ENCODE results near the gene PCDHGC4.

PCDHGC4 gene

DNA sequence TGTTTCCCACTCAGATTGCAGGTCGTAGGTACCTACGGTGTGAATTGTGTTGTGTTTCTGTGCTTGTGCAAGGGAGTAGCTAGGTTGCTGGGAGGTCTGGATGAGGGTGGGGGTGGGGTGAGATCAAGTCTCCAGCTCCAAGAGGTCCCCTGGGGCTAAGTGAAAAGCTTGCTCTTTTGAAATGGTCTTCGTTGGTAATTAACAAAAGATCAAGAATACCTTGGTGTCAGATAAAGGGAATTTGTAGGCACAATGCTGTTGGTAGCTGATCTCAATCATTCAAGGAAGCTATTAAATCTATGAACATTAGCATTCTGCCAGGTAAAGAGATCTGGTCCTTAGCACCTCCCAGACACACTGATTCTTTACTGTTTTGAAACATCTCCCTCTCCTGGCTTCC, 928 bp upstream of the PCDHGC4 start:
- no peak overlapping the region for H2BK12ac ChIP-seq (ENCODE audit: low read length in 2 of 2)
- H4K8ac ChIP-seq (ENCODE audit: low read length), result no peak overlapping the region
- H4K91ac ChIP-seq (ENCODE audit: low read length), result no peak overlapping the region
- no peak overlapping the region for H2BK5ac ChIP-seq (ENCODE audit: low read depth, low read length, poor library complexity, severe bottlenecking)
- H2BK15ac ChIP-seq (ENCODE audit: low read depth, poor library complexity, severe bottlenecking), result no peak overlapping the region
- DNase-seq, result no peak
- H2BK120ac ChIP-seq (ENCODE audit: low read depth, low read length), result no peak overlapping the region
- H3K36me3 ChIP-seq (ENCODE audit: control insufficient read depth in 1 of 2, insufficient read depth in 2 of 2, low read depth in 1 of 2, low read length in 2 of 2), result peaks cover 32 to 52% of the 10 kb centered on the region in 2 experiments
- H3K27me3 ChIP-seq (ENCODE audit: control insufficient read depth in 1 of 2, insufficient read depth in 1 of 2, low read length in 2 of 2), result no peaks in the 10 kb centered on the region
- H3K4me1 ChIP-seq (ENCODE audit: control insufficient read depth, insufficient read depth, low read depth, low read length), result peaks cover 18% of the 10 kb centered on the region
- H3K23ac ChIP-seq (ENCODE audit: low read length in 2 of 2), result no peak overlapping the region
- no peak overlapping the region for H2AK5ac ChIP-seq (ENCODE audit: low read length, severe bottlenecking)
- H3K4me2 ChIP-seq (ENCODE audit: low read length, poor library complexity, severe bottlenecking), result peak overlapping the region; percentile 21
- no peaks in the 10 kb centered on the region for H3K9me3 ChIP-seq (ENCODE audit: control insufficient read depth, low read length)
- H3K4me3 ChIP-seq (ENCODE audit: insufficient read depth in 1 of 2, low read depth in 1 of 2, low read length in 2 of 2), result peak overlapping the region in 1 of 2 experiments; percentile 58
- H3K9ac ChIP-seq (ENCODE audit: low read length), result peak overlapping the region; percentile 34
- peaks cover 37% of the 10 kb centered on the region for H3K79me1 ChIP-seq (replicated peaks; ENCODE audit: low read length, poor library complexity, severe bottlenecking)
- no peak overlapping the region for H3K18ac ChIP-seq (ENCODE audit: low read depth in 1 of 2, low read length in 2 of 2)
- H3K4ac ChIP-seq (ENCODE audit: low read depth in 1 of 2, low read length in 2 of 2), result no peak overlapping the region
- no peak overlapping the region for H3K27ac ChIP-seq (ENCODE audit: low read length, poor library complexity, severe bottlenecking)
- no peak overlapping the region for H2AFZ ChIP-seq (ENCODE audit: low read depth, low read length)
- WGBS, result 24% methylated on average over 2 of the region's 3 CpGs
- H3K14ac ChIP-seq (ENCODE audit: low read length in 2 of 2), result no peak overlapping the region

DNA sequence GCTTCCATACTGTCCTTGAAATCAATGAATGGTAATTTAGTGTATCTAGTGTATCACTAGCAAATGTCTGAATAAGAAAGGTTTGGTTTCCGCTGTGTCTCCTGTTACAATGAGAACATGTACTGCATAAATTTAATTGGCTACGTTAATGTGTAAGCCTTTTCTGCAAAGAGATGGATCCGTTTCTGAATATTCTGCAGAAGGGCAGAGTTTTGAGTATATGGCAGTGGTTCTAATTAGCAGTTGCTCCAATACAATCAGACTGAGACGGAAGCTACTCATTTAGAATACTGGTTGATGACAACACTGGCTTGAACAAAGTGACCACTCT, 555 bp upstream of the PCDHGC4 start:
- no peak overlapping the region for H2AFZ ChIP-seq (ENCODE audit: low read depth, low read length)
- H3K27ac ChIP-seq (ENCODE audit: low read length, poor library complexity, severe bottlenecking), result peak overlapping the region; percentile 10
- no peak overlapping the region for H3K23ac ChIP-seq (ENCODE audit: low read length in 2 of 2)
- no peak for DNase-seq
- peak overlapping the region; percentile 34 for H3K9ac ChIP-seq (ENCODE audit: low read length)
- H2BK15ac ChIP-seq (ENCODE audit: low read depth, poor library complexity, severe bottlenecking), result no peak overlapping the region
- H3K36me3 ChIP-seq (ENCODE audit: control insufficient read depth in 1 of 2, insufficient read depth in 2 of 2, low read depth in 1 of 2, low read length in 2 of 2), result peaks cover 32 to 50% of the 10 kb centered on the region in 2 experiments
- H3K4ac ChIP-seq (ENCODE audit: low read depth in 1 of 2, low read length in 2 of 2), result no peak overlapping the region
- H4K91ac ChIP-seq (ENCODE audit: low read length), result no peak overlapping the region
- WGBS, result 22% methylated on average over 4 of the region's 4 CpGs
- H3K9me3 ChIP-seq (ENCODE audit: control insufficient read depth, low read length), result no peaks in the 10 kb centered on the region
- no peak overlapping the region for H3K14ac ChIP-seq (ENCODE audit: low read length in 2 of 2)
- no peak overlapping the region for H2AK5ac ChIP-seq (ENCODE audit: low read length, severe bottlenecking)
- H2BK5ac ChIP-seq (ENCODE audit: low read depth, low read length, poor library complexity, severe bottlenecking), result no peak overlapping the region
- peak overlapping the region; percentile 18 for H3K4me2 ChIP-seq (ENCODE audit: low read length, poor library complexity, severe bottlenecking)
- H2BK120ac ChIP-seq (ENCODE audit: low read depth, low read length), result no peak overlapping the region
- H3K4me3 ChIP-seq (ENCODE audit: insufficient read depth in 1 of 2, low read depth in 1 of 2, low read length in 2 of 2), result peak overlapping the region; percentile 14 to 58
- H3K79me1 ChIP-seq (replicated peaks; ENCODE audit: low read length, poor library complexity, severe bottlenecking), result peaks cover 35% of the 10 kb centered on the region
- H2BK12ac ChIP-seq (ENCODE audit: low read length in 2 of 2), result no peak overlapping the region
- H3K27me3 ChIP-seq (ENCODE audit: control insufficient read depth in 1 of 2, insufficient read depth in 1 of 2, low read length in 2 of 2), result no peaks in the 10 kb centered on the region
- H3K18ac ChIP-seq (ENCODE audit: low read depth in 1 of 2, low read length in 2 of 2), result no peak overlapping the region
- H3K4me1 ChIP-seq (ENCODE audit: control insufficient read depth, insufficient read depth, low read depth, low read length), result peaks cover 20% of the 10 kb centered on the region
- no peak overlapping the region for H4K8ac ChIP-seq (ENCODE audit: low read length)

DNA sequence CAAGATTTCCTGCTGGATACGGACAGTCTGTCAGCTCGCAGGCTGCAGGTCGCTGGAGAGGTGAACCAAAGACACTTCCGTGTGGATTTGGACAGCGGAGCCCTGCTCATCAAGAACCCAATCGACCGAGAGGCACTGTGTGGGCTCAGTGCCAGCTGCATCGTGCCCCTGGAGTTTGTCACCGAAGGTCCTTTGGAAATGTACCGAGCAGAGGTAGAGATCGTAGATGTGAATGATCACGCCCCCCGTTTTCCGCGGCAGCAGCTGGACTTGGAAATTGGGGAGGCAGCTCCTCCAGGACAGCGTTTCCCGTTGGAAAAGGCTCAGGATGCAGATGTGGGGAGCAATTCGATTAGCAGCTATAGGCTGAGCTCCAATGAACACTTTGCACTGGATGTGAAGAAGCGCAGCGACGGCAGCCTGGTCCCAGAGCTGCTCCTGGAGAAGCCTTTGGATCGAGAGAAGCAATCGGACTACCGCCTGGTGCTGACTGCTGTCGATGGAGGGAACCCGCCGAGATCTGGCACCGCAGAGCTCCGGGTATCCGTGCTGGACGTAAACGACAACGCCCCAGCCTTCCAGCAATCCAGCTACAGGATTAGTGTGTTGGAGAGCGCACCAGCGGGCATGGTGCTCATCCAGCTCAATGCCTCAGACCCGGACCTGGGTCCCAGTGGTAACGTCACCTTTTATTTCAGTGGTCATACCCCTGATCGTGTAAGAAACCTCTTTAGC, 658 bp downstream of the PCDHGC4 start:
- Histone ChIP-seq H3K23ac (ENCODE audit: low read length in 2 of 2) (no peak overlapping the region), H2BK120ac (ENCODE audit: low read depth, low read length) (no peak overlapping the region), H3K18ac (ENCODE audit: low read depth in 1 of 2, low read length in 2 of 2) (no peak overlapping the region), H3K4me2 (ENCODE audit: low read length, poor library complexity, severe bottlenecking) (peak overlapping the region; percentile 71), H3K4me1 (ENCODE audit: control insufficient read depth, insufficient read depth, low read depth, low read length) (peaks cover 25% of the 10 kb centered on the region), H3K27ac (ENCODE audit: low read length, poor library complexity, severe bottlenecking) (no peak overlapping the region), H3K4ac (ENCODE audit: low read depth in 1 of 2, low read length in 2 of 2) (no peak overlapping the region), H2BK5ac (ENCODE audit: low read depth, low read length, poor library complexity, severe bottlenecking) (no peak overlapping the region), H3K79me1 (replicated peaks; ENCODE audit: low read length, poor library complexity, severe bottlenecking) (peaks cover 35% of the 10 kb centered on the region), H2AK5ac (ENCODE audit: low read length, severe bottlenecking) (no peak overlapping the region), H3K9me3 (ENCODE audit: control insufficient read depth, low read length) (no peaks in the 10 kb centered on the region), H4K91ac (ENCODE audit: low read length) (no peak overlapping the region), H3K36me3 (ENCODE audit: control insufficient read depth in 1 of 2, insufficient read depth in 2 of 2, low read depth in 1 of 2, low read length in 2 of 2) (peaks cover 42 to 47% of the 10 kb centered on the region in 2 experiments), H2BK15ac (ENCODE audit: low read depth, poor library complexity, severe bottlenecking) (no peak overlapping the region), H3K4me3 (ENCODE audit: insufficient read depth in 1 of 2, low read depth in 1 of 2, low read length in 2 of 2) (peak overlapping the region in 1 of 2 experiments; percentile 58), H2AFZ (ENCODE audit: low read depth, low read length) (no peak overlapping the region), H3K14ac (ENCODE audit: low read length in 2 of 2) (no peak overlapping the region), H4K8ac (ENCODE audit: low read length) (peak overlapping the region; percentile 23), H3K27me3 (ENCODE audit: control insufficient read depth in 1 of 2, insufficient read depth in 1 of 2, low read length in 2 of 2) (no peaks in the 10 kb centered on the region), H2BK12ac (ENCODE audit: low read length in 2 of 2) (no peak overlapping the region), H3K9ac (ENCODE audit: low read length) (peak overlapping the region; percentile 34)
- no peak for DNase-seq
- WGBS, result 63% methylated on average over 36 of the region's 38 CpGs

DNA sequence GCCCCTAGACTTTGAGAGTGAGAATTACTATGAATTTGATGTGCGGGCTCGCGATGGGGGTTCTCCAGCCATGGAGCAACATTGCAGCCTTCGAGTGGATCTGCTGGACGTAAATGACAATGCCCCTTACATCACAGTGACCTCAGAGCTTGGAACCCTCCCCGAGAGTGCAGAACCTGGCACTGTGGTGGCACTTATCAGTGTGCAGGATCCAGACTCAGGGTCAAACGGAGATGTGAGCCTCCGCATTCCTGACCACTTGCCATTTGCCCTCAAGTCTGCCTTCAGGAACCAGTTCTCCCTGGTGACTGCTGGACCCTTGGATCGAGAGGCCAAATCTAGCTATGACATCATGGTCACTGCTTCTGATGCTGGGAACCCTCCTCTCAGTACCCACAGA, 1.3 kb downstream of the PCDHGC4 start:
- no peak overlapping the region for H3K18ac ChIP-seq (ENCODE audit: low read depth in 1 of 2, low read length in 2 of 2)
- H3K4ac ChIP-seq (ENCODE audit: low read depth in 1 of 2, low read length in 2 of 2), result no peak overlapping the region
- no peaks in the 10 kb centered on the region for H3K9me3 ChIP-seq (ENCODE audit: control insufficient read depth, low read length)
- H2BK5ac ChIP-seq (ENCODE audit: low read depth, low read length, poor library complexity, severe bottlenecking), result no peak overlapping the region
- no peak for DNase-seq
- H3K14ac ChIP-seq (ENCODE audit: low read length in 2 of 2), result no peak overlapping the region
- no peak overlapping the region for H3K23ac ChIP-seq (ENCODE audit: low read length in 2 of 2)
- no peak overlapping the region for H3K4me2 ChIP-seq (ENCODE audit: low read length, poor library complexity, severe bottlenecking)
- H2BK12ac ChIP-seq (ENCODE audit: low read length in 2 of 2), result no peak overlapping the region
- peaks cover 46 to 47% of the 10 kb centered on the region in 2 experiments for H3K36me3 ChIP-seq (ENCODE audit: control insufficient read depth in 1 of 2, insufficient read depth in 2 of 2, low read depth in 1 of 2, low read length in 2 of 2)
- no peak overlapping the region for H3K4me3 ChIP-seq (ENCODE audit: insufficient read depth in 1 of 2, low read depth in 1 of 2, low read length in 2 of 2)
- H3K79me1 ChIP-seq (replicated peaks; ENCODE audit: low read length, poor library complexity, severe bottlenecking), result peaks cover 36% of the 10 kb centered on the region
- H2BK15ac ChIP-seq (ENCODE audit: low read depth, poor library complexity, severe bottlenecking), result no peak overlapping the region
- H3K4me1 ChIP-seq (ENCODE audit: control insufficient read depth, insufficient read depth, low read depth, low read length), result peaks cover 24% of the 10 kb centered on the region
- no peak overlapping the region for H2BK120ac ChIP-seq (ENCODE audit: low read depth, low read length)
- no peak overlapping the region for H2AK5ac ChIP-seq (ENCODE audit: low read length, severe bottlenecking)
- no peak overlapping the region for H4K8ac ChIP-seq (ENCODE audit: low read length)
- H4K91ac ChIP-seq (ENCODE audit: low read length), result no peak overlapping the region
- H2AFZ ChIP-seq (ENCODE audit: low read depth, low read length), result no peak overlapping the region
- no peak overlapping the region for H3K9ac ChIP-seq (ENCODE audit: low read length)
- no peak overlapping the region for H3K27ac ChIP-seq (ENCODE audit: low read length, poor library complexity, severe bottlenecking)
- 97% methylated on average over 9 of the region's 9 CpGs for WGBS
- H3K27me3 ChIP-seq (ENCODE audit: control insufficient read depth in 1 of 2, insufficient read depth in 1 of 2, low read length in 2 of 2), result no peaks in the 10 kb centered on the region
